Measurements from ENCODE around the gene CTXND2.

The CTXND2 gene

GRCh38 chr1:150957666-150958065 is 70.7 kb downstream of the CTXND2 start:
- H3K36me3 ChIP-seq (ENCODE audit: control insufficient read depth, low read length): peaks cover 74% of the 10 kb centered on the region
- H3K4me1 ChIP-seq (ENCODE audit: control insufficient read depth, low read length): no peaks in the 10 kb centered on the region
- H4K20me1 ChIP-seq (ENCODE audit: control insufficient read depth, insufficient read depth, low read depth, low read length): no peaks in the 10 kb centered on the region
- no peak overlapping the region for H3K27ac ChIP-seq (ENCODE audit: low read depth, low read length)
- no peak overlapping the region for H3K4me3 ChIP-seq (ENCODE audit: low read length)
- H3K27me3 ChIP-seq (ENCODE audit: control insufficient read depth, low read length): no peaks in the 10 kb centered on the region
- TF ChIP-seq EZH2phosphoT487 (IDR thresholded peaks at IDR 0.05; ENCODE audit: borderline replicate concordance, low read length) (no peak), CTCF (IDR thresholded peaks at IDR 0.05; ENCODE audit: low read depth, low read length, poor library complexity, severe bottlenecking) (no peak)
- no peak overlapping the region for H3K4me2 ChIP-seq (ENCODE audit: low read length)
- peaks cover 14% of the 10 kb centered on the region for H3F3A ChIP-seq (ENCODE audit: control insufficient read depth, insufficient read depth)
- no peaks in the 10 kb centered on the region for H3K9me2 ChIP-seq (replicated peaks; ENCODE audit: control insufficient read depth, low read length)
- H3K9me3 ChIP-seq (ENCODE audit: control insufficient read depth, insufficient read depth, low read length): no peaks in the 10 kb centered on the region
- H3K79me2 ChIP-seq (ENCODE audit: control insufficient read depth, low read length): no peaks in the 10 kb centered on the region

- Histone ChIP-seq H3K9me3 (ENCODE audit: control insufficient read depth, insufficient read depth, low read length) (no peaks in the 10 kb centered on the region), H3K27me3 (ENCODE audit: control insufficient read depth, low read length) (no peaks in the 10 kb centered on the region), H3K4me2 (ENCODE audit: low read length) (no peak overlapping the region), H3K36me3 (ENCODE audit: control insufficient read depth, low read length) (peaks cover 79% of the 10 kb centered on the region), H3K4me1 (ENCODE audit: control insufficient read depth, low read length) (no peaks in the 10 kb centered on the region), H3K9me2 (replicated peaks; ENCODE audit: control insufficient read depth, low read length) (no peaks in the 10 kb centered on the region), H3K27ac (ENCODE audit: low read depth, low read length) (no peak overlapping the region), H3K4me3 (ENCODE audit: low read length) (no peak overlapping the region), H3F3A (ENCODE audit: control insufficient read depth, insufficient read depth) (peaks cover 14% of the 10 kb centered on the region), H3K79me2 (ENCODE audit: control insufficient read depth, low read length) (no peaks in the 10 kb centered on the region), H4K20me1 (ENCODE audit: control insufficient read depth, insufficient read depth, low read depth, low read length) (no peaks in the 10 kb centered on the region)
- TF ChIP-seq EZH2phosphoT487 (IDR thresholded peaks at IDR 0.05; ENCODE audit: borderline replicate concordance, low read length) (no peak), CTCF (IDR thresholded peaks at IDR 0.05; ENCODE audit: low read depth, low read length, poor library complexity, severe bottlenecking) (no peak)
These were observed 73.7 kb downstream of the CTXND2 start for GRCh38 chr1:150960646-150961045.

GRCh38 chr1:150961756-150962155 is 74.8 kb downstream of the CTXND2 start:
- no peak overlapping the region for H3K4me2 ChIP-seq (ENCODE audit: low read length)
- no peaks in the 10 kb centered on the region for H3K9me3 ChIP-seq (ENCODE audit: control insufficient read depth, insufficient read depth, low read length)
- H3K4me3 ChIP-seq (ENCODE audit: low read length): no peak overlapping the region
- no peaks in the 10 kb centered on the region for H3K4me1 ChIP-seq (ENCODE audit: control insufficient read depth, low read length)
- no peak overlapping the region for H3K27ac ChIP-seq (ENCODE audit: low read depth, low read length)
- no peaks in the 10 kb centered on the region for H3K79me2 ChIP-seq (ENCODE audit: control insufficient read depth, low read length)
- no peaks in the 10 kb centered on the region for H4K20me1 ChIP-seq (ENCODE audit: control insufficient read depth, insufficient read depth, low read depth, low read length)
- H3K36me3 ChIP-seq (ENCODE audit: control insufficient read depth, low read length): peaks cover 82% of the 10 kb centered on the region
- no peaks in the 10 kb centered on the region for H3K27me3 ChIP-seq (ENCODE audit: control insufficient read depth, low read length)
- TF ChIP-seq CTCF (IDR thresholded peaks at IDR 0.05; ENCODE audit: low read depth, low read length, poor library complexity, severe bottlenecking) (no peak), EZH2phosphoT487 (IDR thresholded peaks at IDR 0.05; ENCODE audit: borderline replicate concordance, low read length) (no peak)
- no peaks in the 10 kb centered on the region for H3K9me2 ChIP-seq (replicated peaks; ENCODE audit: control insufficient read depth, low read length)
- peaks cover 18% of the 10 kb centered on the region for H3F3A ChIP-seq (ENCODE audit: control insufficient read depth, insufficient read depth)
